CD4-positive, alpha-beta T cell treated with Interleukin-10 for 1 hour (primary cell): ENCODE measurements around the gene CMSS1.

Experiments
- DNase-seq: peaks from one replicate; pipeline ENCODE4 v3.0.0-alpha.2; 2020

CMSS1 gene

DNA sequence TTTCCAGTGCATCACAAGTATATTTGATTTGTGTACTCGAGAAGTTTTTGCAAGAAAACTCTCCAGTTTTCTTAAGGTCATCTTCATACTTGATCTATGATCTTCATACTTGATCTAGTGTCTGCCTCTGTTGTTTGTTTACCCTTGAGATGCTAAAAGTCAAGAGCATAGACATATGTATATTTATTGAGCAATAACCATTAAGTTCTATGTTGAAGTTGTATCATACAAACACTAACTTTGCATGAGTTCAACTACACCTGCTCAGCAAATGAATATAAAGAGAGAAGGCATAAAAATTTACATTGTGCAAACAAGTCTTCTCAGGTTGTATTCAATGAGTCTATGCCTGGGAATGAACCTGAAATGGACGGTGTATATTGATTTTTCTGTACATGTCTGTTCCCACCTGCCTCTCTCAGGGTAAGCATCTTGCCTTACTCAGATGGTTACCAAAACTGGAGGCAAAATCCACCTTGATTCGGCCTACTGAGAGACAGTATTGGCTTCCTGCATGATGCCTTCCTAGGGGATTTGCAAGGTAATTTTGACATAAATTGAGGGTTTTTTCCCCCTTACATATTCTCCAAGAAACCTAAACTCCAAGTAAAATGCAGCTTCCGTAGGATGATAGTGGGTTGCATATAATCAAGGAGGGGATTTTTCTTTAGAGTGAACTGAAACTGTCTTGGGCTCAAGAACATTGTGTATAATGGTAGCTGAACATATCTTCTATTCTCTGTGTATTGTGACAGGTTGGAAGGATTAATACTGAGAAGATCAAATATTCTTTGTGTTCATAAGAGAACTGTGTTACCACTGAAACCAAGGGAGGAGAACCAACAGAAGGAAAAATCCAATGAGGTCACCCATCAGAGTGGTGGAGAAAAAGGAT, 186.2 kb downstream of the CMSS1 start:
- DNase-seq, result no peak

DNA sequence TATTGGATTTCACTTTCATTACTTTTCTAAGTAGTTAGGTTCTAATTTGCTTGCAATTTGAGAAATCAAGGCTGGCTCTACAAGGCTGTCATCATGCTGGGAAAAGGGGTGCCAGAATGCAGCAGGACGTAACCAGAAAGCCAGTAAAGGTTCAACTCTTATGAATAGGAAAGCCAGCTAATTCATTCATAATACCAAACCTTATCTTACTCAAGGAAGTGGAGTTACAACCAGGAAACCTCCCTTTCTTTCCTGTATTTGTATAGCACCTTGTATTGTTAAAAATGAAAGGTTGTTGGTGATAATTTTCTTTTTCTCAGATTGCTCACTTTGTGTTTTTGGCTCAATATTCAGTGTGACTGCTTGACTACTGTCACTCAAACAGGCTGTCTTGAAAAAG, 187.3 kb downstream of the CMSS1 start:
- DNase-seq, result no peak

DNA sequence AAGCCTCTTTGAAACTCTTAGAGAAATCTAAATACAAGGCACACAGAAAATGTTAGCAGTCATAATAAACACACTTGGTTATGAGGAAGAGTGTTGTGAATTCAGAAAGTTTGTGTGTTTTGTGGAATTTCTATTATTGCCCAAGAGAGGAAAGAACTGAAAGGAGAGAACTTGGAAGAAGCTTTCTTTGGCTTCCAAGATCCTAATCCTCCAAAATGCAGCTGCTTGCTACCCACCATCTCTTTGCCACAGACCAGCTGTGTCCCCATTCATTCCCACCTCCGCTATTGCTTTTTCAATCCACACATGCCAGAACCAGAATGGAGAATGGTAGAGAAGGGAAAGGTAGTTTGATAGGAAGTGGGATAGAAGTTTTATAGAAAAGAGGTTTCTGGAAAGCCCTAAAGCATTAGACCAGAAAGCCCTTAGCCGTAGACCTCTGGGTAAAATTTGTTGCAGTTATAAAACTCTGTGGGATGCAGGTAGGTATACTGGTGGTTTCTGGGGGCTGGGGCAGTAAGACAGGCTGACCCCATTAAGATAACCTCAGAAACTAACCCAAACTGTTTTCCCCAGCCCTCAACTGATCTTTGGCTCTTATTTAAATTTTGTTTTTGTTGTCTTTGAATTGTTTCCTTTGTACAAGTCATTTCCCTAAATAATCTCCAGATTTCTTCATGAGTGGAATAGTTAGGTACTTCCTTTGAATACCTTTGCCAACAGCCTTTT, 188.2 kb downstream of the CMSS1 start:
- no peak for DNase-seq

DNA sequence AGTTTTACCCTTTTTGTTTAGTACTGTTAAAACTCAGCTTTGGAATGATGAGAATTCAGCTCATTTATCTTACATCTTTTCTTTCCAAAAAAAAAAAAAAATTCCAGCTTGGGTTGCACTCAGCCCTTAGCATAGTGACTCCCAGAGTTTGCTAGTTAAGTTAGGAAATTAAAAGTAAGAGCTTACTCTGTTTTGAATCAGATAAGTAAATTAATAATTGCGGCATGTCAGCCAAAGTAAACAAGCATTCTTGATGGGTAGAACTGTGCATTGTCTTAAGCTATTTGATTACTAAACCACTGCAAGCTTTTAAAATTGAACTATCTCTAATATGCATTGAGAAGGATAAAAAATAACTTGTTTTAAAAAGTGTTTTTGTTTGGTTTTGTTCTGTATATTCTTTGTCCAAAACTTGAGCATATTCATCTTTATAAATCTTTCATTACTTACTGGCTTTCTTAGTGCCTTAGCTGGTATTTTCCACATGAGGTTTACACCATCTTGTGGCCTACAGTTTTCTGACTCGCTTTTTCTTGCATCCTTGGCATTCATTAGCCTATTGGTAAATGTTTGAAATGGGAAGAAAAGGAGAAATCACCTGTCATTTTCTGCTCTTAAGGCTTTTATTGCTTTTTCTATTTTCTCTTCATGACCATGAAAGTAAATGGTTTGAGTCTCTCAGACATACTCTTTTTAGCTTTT, 189.1 kb downstream of the CMSS1 start:
- DNase-seq, result no peak

DNA sequence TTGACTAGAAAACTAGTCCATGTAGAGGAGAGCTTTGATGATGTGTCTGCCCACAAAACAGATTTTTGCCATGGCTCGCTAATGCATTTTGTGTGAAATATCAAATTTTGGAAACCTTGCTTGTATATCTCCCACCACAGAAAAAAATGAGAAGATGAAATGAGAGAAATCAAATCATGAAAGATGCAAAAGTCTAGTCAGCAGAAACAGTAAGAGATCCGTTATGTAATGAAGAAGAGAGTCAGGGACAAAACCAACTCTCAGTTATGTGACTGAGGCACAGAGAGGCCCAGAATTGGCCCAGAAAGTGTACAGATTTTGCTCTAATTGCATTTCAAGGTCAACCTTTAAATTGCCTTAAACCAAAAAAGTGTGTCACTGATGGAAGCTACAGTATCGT, 189.7 kb downstream of the CMSS1 start:
- no peak for DNase-seq

DNA sequence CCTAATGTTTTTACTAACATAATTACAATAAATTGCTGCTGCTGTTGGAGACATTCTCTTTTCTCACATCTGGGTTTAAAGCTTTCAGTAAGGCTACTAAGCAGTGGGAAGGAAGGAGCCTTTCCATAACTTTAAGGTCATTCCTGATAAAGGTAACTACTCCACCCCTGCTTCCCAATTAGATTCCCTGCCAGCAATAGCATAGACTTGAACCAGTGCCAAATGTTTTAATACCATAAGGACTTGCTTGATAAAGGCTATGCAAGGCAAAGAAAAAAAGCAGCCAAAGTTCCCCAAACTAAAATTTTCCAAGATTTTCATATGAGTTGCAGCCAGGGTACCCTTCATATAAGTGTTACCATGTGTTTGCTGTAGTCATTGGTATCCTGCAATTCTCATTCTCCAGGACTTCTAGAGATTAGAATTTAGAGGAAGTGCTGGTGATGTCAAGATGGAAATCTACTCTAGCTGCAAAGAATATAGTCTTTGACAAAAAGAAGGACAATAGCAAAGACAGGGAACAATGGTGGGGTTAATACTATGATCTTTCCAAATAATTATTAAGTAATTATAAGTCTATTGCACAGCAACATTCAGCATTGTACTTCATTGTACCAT, 190.5 kb downstream of the CMSS1 start:
- no peak for DNase-seq

DNA sequence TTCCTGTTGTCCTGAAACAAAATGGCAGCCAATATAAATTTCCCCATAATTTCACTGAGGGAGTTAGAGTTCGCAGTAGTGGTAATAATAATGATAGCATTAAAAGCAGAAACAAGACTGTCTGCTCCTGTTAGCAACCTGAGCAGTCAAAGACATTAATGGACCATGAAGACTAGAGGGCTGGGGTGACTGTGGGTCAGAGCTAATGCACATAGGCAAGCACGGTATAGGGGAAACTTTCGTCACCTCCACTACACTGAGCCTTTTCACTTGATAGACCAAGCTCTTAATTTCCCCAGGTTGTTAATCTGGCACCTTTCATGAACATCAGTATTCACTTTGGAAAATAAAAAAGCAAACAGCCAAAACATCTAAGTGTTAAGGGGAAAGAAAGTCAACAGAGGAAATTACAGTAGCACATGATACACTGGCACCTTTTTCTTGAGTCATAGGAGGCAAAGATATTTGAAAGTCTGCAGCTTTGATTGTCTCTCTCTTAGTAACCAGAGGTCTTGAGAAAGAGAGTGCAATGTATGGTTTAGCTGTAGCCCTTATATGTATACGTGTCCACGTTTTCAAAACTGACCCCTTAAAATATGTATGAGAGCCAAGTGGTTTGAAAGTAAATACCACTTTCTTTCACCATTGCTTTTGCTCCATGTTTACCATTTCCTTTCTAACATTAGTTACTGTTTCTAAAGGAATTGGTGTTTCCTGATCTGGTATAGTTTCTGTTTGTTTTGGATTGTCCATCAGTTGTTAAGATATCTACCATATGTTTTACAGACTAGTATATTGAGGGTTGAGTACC, 191.8 kb downstream of the CMSS1 start:
- DNase-seq, result no peak

DNA sequence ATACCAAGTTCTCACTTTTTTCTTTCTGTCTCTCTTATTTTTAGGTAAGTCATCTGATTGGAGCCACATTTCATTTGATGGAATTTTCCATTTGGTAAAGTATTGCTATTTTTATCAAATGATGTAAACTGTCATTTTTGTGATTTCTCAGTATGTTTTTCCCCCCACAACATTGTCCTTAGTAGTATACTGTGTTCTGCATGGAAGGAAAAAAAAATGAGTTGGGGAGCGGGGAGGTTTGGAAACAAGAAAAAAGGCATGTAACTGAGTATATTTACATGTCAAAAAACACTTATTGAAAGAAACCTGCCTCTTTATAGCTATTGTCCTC, 192.4 kb downstream of the CMSS1 start:
- DNase-seq, result no peak

DNA sequence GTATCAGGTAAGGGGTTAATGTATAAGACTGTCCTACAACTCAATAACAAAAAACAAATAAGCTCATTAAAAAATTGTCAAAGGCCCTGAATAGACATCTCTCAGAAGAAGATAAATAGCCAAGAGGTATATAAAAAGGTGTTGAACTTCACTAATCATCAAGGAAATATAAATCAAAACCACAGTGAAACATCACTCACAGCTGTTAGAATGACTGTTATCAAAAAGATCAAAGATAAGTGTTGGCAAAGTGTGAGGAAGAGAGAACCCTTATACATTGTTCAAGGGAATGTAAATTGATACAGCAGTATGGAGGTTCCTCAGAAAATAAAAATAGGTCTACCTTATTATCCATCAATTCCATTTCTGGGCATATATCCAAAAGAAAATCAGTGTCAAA, 201.1 kb downstream of the CMSS1 start:
- no peak for DNase-seq

DNA sequence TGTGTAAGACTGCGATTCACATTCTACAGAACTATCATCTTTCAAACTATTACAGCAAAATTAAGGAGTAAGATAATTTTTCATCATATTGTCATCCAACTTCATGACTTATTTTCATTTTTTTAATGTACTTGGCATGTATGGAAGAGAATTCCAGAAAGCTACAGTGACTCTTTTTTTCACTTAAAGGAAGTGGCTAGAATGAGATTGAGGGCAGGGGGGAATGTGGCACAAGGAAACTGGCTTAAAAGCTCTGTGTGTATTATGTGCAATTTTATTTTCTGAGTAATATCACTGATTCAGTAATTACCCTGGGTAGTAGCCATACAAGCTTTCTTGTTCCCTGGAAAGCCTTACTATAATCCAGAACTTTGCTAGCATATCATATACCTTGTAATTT, 202.1 kb downstream of the CMSS1 start:
- no peak for DNase-seq

DNA sequence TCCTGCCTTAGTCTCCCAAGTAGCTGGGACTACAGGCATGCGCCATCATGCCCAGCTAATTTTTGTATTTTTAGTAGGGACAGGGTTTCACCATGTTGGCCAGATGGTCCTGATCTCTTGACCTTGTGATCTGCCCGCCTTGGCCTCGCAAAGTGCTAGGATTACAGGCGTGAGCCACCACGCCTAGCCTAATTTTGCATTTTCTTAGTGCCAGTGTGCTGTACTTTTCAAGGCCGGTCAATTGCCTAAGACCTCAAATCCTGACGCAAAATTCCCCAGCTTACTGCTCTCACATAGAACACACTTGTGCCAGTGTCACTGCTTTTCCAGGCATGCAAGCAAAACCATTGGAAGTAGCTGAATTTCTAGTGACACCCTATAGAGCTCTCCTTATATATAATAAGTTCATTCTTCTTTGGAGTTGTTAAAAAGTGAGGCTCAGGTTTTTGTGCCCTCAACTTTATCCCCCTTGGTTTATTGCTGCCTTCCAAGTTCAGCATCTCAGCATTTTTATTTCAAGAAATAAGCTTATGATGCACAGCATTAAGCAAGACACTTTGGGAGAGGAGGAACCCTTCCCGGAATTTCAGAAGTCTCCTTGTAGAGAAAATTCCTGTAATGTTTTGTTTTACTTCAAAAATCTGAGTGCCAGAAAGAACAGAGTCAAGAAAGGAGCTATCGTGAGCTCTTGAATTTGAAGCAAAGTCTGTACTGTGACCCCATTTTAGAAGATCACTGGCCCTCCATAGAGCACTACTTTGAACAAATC, 203.4 kb downstream of the CMSS1 start:
- no peak for DNase-seq

DNA sequence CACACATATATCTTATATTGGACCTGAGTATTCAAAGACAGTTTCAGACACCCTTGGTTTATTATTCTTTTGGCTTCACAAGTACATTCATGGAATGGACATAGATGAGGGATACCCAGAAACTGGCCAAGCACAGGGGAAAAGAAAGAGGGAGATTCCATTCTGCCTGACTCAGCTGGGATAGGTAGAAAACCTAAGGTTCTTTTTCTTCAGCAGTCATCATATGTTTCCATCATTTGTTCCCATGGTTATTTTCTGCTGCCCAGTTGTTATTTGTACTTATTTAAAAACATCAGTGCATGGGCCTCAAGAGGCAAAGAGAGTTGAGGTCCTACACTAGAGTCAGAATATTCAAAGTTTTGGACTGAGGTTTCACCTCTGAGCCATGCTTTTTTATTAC, 204.8 kb downstream of the CMSS1 start:
- no peak for DNase-seq

DNA sequence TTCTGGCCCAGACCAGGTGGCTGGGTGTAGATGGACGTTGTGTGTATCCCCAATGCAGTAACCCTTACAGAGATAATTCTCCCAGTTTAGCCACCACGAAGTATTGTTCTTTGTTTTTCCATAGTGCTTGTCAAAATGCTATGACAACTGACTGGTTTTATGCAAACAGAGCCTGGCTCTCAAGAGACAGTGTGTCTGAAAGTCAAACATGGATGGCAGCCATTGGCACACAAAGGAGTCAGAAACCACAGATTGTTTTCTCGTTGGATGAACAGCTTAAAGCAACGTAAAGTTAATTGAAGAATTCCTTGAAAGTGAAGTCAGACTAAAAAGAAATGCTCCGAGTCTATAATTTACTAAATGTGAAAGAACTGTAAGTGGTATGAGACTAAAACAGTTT, 205.5 kb downstream of the CMSS1 start:
- DNase-seq, result no peak

DNA sequence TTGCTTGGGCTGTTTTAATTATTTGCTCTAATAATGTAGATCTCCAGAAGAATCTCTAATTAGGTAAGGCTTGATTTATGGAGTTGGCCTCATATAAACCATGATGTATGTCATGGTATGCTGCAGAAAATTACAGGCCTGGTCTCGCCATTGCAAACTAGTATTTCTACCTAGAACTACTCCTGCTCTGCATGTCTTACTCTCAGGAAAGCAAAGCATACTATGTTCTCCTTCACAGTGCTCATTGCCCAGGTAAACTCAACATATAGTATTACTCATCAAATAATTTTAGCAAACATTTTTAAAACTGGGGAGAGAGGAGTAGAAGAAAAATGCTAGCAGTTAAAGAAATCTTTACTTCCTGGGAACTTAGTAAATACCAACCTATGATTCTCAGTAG, 205.9 kb downstream of the CMSS1 start:
- no peak for DNase-seq

DNA sequence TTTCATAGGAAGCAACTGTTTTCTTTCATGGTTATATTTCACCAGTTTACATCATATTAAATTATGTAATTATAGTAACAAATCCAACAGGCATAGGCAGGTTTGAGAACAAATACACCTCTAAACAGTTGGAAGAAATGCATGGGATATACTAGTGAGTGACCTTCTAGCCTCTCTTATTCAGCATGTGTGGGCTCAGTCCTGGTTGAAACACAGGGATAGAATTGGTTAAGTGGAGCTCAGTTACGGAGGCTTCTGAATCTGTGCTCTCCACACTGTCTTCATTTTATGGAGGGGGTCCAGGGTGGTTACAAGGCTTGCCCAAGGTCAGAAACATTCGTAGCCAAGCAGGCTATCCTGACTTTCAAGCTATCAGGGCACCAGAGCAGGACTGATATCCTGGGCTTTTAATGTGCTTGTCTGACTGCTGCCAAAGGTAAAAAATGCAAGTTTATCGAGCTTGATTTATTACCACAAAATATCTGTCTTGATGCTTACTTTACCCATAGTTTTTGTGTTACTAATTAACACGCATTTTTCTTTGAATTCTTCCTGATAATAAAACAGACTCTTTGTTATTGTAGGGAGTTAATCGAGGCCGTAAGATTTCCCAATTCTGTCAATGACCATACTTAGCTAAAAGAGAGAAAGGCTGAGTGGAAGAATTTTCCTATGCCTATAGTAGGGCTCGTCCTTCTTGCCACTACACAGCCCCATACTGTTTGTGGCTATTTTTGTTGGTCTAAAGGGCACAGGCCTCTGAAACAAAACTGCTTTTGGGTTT, 207.1 kb downstream of the CMSS1 start:
- no peak for DNase-seq

DNA sequence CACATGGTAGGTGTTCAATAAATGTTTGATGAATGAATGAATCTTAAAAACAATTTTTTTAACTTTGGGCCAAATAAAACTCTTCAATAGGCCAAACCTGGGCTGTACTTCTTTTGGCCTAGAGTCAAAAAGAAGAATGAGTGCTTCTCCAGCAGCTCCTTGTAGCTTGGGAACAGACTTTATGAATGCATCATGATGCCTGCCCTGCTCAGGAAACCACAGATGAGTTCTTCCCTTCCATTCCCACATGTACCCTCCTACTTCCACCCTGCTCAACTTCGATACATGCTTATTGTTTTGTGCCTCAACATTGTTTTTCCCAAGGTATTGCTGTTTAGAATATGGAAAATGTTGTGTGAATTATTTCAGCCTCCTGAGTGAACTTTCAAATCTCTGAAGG, 209.7 kb downstream of the CMSS1 start:
- DNase-seq, result no peak

DNA sequence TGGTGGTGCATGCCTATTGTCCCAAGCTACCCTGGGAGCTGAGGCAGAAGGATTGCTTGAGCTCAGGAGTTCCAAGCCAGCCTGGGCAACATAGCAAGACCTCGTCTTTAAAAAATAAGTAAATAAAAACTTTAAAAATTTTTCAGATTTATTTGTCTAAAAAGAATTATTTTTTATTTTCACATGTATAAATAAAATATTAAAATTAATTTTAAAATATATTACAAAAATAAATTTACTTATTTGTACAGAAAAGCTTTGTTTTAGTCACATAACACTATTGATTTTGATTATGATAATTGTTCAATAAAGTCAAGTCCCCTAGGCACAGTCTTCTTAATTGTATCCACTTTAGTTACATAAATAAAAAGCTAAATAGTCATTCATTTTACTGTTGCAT, 211.4 kb downstream of the CMSS1 start:
- no peak for DNase-seq

DNA sequence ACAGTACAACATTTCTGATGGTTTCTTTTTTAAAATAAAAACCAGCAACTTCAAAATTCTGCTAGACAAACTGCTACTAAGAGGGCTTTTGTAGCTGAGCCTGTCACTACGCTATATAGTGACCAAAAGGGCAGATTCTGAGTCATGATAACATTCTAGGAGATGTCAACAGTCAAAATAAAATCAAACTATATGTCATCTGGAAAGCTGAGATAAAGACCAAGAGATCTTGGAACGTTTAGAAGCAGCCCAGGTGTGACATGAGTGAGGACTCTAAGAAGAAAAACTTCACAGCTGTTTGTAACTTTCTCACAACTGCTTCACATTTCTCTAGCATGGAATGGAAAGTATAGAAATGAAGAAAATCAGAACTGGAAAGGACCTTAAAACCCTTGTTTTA, 212.0 kb downstream of the CMSS1 start:
- DNase-seq, result no peak

DNA sequence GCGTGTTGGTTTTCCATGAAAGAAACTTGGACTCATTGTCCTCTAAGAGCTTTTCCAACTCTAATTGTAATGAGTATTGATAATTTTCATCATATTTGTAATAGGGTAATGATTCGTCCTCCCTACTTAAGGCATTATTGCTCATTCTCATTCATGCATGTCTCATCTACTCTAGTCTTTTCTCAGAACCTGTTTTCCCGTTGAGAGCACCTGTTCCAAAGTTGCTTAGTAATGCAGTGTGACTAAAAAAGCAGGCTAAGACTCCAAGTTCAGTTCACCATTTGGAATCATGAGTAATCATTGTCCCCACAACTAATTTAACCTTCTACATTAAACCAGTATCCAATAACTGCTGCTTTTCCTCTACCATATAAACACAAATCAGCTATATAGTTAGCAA, 212.7 kb downstream of the CMSS1 start:
- DNase-seq, result no peak

DNA sequence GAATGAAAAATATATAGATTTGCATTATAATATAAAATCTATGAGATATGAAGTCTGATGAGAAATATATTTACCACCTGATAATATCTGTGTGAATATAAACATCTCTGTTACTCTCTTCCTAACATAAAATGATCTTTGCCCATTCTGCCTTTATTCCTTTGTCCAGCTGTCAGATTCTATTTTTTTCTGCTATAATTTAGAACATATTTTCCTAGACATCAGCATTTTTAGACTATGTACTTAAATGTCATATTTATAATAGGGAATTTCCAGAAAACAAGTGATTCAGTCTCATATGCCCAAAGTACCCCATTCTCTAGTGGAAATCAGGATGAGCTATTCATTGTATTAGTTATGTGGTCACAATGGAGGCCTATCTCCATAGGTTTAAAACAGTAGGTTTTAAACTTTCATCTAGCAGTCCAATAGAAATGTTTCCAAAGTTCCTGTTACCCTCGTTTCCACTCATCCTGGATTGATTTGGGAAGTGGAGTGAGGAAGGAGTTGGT, 213.3 kb downstream of the CMSS1 start:
- no peak for DNase-seq

DNA sequence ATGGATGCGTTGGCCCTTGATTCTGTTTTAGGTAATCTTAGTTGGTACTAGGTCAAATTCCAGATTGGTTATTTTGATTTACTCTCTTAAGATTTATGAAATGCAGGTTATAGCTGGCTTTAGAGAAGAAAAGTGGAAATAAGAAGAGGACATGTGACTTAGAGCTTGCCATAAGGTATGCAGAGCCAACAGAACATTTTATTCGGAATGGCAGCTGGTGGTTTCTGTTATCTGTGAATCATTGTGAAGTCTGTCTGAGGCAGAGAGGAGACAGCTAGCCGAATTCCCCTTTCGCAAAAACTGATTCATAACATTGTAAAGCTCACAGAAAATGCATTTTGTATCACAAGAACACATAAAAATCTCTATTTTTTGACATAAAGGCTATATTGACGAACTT, 214.6 kb downstream of the CMSS1 start:
- DNase-seq, result no peak
